K562 (cell line): ENCODE data around the gene TAMALIN. TPM values are rescaled to one million over a fixed set of nuclear protein-coding genes. Genes with fewer than 3 reads are reported as not detected.

Source experiments
- ATAC-seq: fragments of 200-7000 bp; cut with Tn5 transposase; 3 replicates; pipeline ENCODE4 v1.9.1; 2020; ENCODE audit warnings: moderate library complexity
- BruUV-seq: library from RNA; stranded (reverse); fragments of 400-500 nt; replicated peaks from 2 replicates; lab custom pipeline; 2021; lab: Mats Ljungman, UMichigan
- CTCF ChIA-PET: fragments of 300-600 bp; formaldehyde crosslinking; extraction: SDS; loops from one replicate; lab custom pipeline; 2021; ENCODE audit warnings: low intra/inter-chr PET ratio; lab: Yijun Ruan, JAX
- POLR2A ChIA-PET: fragments of 300-600, 350-650 bp; sonication (Branson Sonifier 250); formaldehyde crosslinking; extraction: SDS; loops from one replicate; lab custom pipeline; 2021; ENCODE audit warnings: antibody characterized with exemption, inconsistent platforms; lab: Yijun Ruan, JAX
- DNase-seq, 4 experiments: peaks; one replicate each; pipeline versions ENCODE4 v3.0.0 to v3.0.0-alpha.2; 2011 to 2018; ENCODE audit warnings: low spot score in 3 of 4, mixed read lengths in 3 of 4; ENCODE audit errors: extremely low read depth in 1 of 4
- FAIRE-seq: peaks from 2 replicates; lab custom pipeline; 2011; peaks lifted over from hg19 to GRCh38; lab: Jason Lieb, UNC
- H2AFZ ChIP-seq: 2 replicates; pipeline ENCODE4 v1.6.0; 2011; ENCODE audit warnings: low read depth, low read length, control low read depth, inconsistent platforms
- H3K27ac ChIP-seq: fragments of 200-600 bp; 3 replicates; pipeline ENCODE4 v1.8.0; 2011; ENCODE audit warnings: low read depth, mild to moderate bottlenecking, control low read depth, inconsistent platforms, low read length, moderate library complexity, mixed read lengths; ENCODE audit errors: extremely low read depth
- H3K27me3 ChIP-seq, 2 experiments: fragments of 300-600 bp in 1 of 2; 2 replicates in 1 of 2; 3 replicates in 1 of 2; pipeline versions ENCODE4 v1.6.0 to v1.8.0; 2011; ENCODE audit warnings: inconsistent platforms in 2 of 2, low read length in 2 of 2, mild to moderate bottlenecking in 1 of 2, mixed read lengths in 1 of 2, moderate library complexity in 1 of 2; ENCODE audit not compliant: control insufficient read depth in 2 of 2, insufficient read depth in 2 of 2
- H3K36me3 ChIP-seq: fragments of 300-600 bp; 3 replicates; pipeline ENCODE4 v1.8.0; 2011; ENCODE audit warnings: mild to moderate bottlenecking, low read length, inconsistent platforms; ENCODE audit not compliant: control insufficient read depth, insufficient read depth
- H3K4me1 ChIP-seq, 2 experiments: fragments of 200-600 bp in 1 of 2; replicated peaks in 1 of 2; 2 replicates in 1 of 2; 3 replicates in 1 of 2; pipeline versions ENCODE4 v1.5.1 to v1.8.0; 2011; ENCODE audit warnings: inconsistent platforms in 2 of 2, low read length in 2 of 2, mild to moderate bottlenecking in 1 of 2, mixed read lengths in 1 of 2, moderate library complexity in 1 of 2; ENCODE audit not compliant: control insufficient read depth in 2 of 2, insufficient read depth in 2 of 2
- H3K4me2 ChIP-seq: 2 replicates; pipeline ENCODE4 v1.6.1; 2011; ENCODE audit warnings: low read length, control low read depth, inconsistent platforms, mixed read lengths; ENCODE audit not compliant: insufficient read depth
- H3K4me3 ChIP-seq: fragments of 200-600 bp; sonication (generic), shearing (Covaris generic); 2 replicates; pipeline ENCODE4 v1.5.1; 2016; ENCODE audit warnings: control low read depth, inconsistent platforms
- H3K79me2 ChIP-seq: fragments of 200-600 bp; 3 replicates; pipeline ENCODE4 v1.8.0; 2011; ENCODE audit warnings: low read length, inconsistent platforms; ENCODE audit not compliant: control insufficient read depth, insufficient read depth
- H3K9ac ChIP-seq, 2 experiments: 2 replicates each; pipeline versions ENCODE4 v1.6.0 to v1.6.1; 2011; ENCODE audit warnings: low read depth in 2 of 2, low read length in 2 of 2, control low read depth in 1 of 2, inconsistent platforms in 1 of 2, mild to moderate bottlenecking in 1 of 2, mixed read lengths in 1 of 2; ENCODE audit not compliant: insufficient read depth in 1 of 2
- H3K9me1 ChIP-seq: one replicate; pipeline ENCODE4 v1.6.0; 2011; ENCODE audit warnings: inconsistent platforms, mild to moderate bottlenecking, low read length, moderate library complexity; ENCODE audit not compliant: control insufficient read depth, insufficient read depth
- H3K9me3 ChIP-seq: replicated peaks from 2 replicates; pipeline ENCODE4 v1.5.1; 2011; ENCODE audit warnings: low read depth, low read length, inconsistent platforms; ENCODE audit not compliant: control insufficient read depth, insufficient read depth
- H4K20me1 ChIP-seq: replicated peaks from 2 replicates; pipeline ENCODE4 v1.6.1; 2011; ENCODE audit warnings: low read length, inconsistent platforms, mixed read lengths; ENCODE audit not compliant: control insufficient read depth, insufficient read depth
- CBX8 ChIP-seq: fragments of 200-600 bp; sonication (generic); IDR thresholded peaks from 2 replicates; pipeline ENCODE4 v1.6.1; 2012; ENCODE audit warnings: borderline replicate concordance, mixed run types, low read depth, mild to moderate bottlenecking, moderate library complexity, mixed read lengths, low read length, control low read depth, inconsistent platforms; ENCODE audit not compliant: poor library complexity, severe bottlenecking; ENCODE audit errors: extremely low read depth
- FOXJ3 ChIP-seq: sonication (generic); formaldehyde crosslinking; IDR thresholded peaks from 2 replicates; pipeline ENCODE4 v1.4.0; 2020; ENCODE audit warnings: mild to moderate bottlenecking, missing genetic modification reagents
- FOXM1 ChIP-seq, 2 experiments: fragments of 450-650 bp in 1 of 2; sonication (generic) in 1 of 2; formaldehyde crosslinking in 1 of 2; IDR thresholded peaks; 2 replicates each; pipeline versions ENCODE4 v1.6.1 to v1.9.0; 2017 to 2022; ENCODE audit warnings: low read depth in 2 of 2, mild to moderate bottlenecking in 2 of 2, missing genetic modification reagents in 1 of 2, moderate library complexity in 1 of 2
- KAT2B ChIP-seq: IDR thresholded peaks from one replicate; pipeline ENCODE4 v1.6.1; 2012; ENCODE audit warnings: low read depth, mild to moderate bottlenecking, control low read depth, inconsistent platforms, low read length, moderate library complexity
- MAFG ChIP-seq: fragments of 450-650 bp; conservative IDR thresholded peaks from 2 replicates; pipeline ENCODE4 v1.6.1; 2016; ENCODE audit warnings: missing genetic modification characterization, missing compliant biosample characterization
- MCM3 ChIP-seq: fragments of 450-650 bp; IDR thresholded peaks from 2 replicates; pipeline ENCODE4 v1.6.1; 2016
- PCBP2 ChIP-seq: fragments of 200-400 bp; formaldehyde crosslinking; IDR thresholded peaks from 2 replicates; pipeline ENCODE4 v1.6.1; 2018; ENCODE audit warnings: low read length, low read depth, mild to moderate bottlenecking, moderate library complexity; ENCODE audit not compliant: poor library complexity, severe bottlenecking
- PML ChIP-seq: IDR thresholded peaks from 2 replicates; pipeline ENCODE4 v1.6.1; 2012; ENCODE audit warnings: low read length, inconsistent platforms
- RBM14 ChIP-seq: fragments of 200-400 bp; formaldehyde crosslinking; IDR thresholded peaks from 2 replicates; pipeline ENCODE4 v1.6.1; 2018; ENCODE audit warnings: low read depth, mild to moderate bottlenecking, low read length, moderate library complexity, borderline replicate concordance; ENCODE audit not compliant: insufficient read depth
- TEAD4 ChIP-seq, 2 experiments: sonication (generic) in 1 of 2; formaldehyde crosslinking in 1 of 2; IDR thresholded peaks; 2 replicates each; pipeline versions ENCODE4 v1.6.1 to v1.8.0; 2012 to 2022; ENCODE audit warnings: borderline replicate concordance in 1 of 2, inconsistent platforms in 1 of 2, low read length in 1 of 2, mild to moderate bottlenecking in 1 of 2, missing genetic modification reagents in 1 of 2
- ZFPM2 ChIP-seq: fragments of 250-450 bp; sonication (Bioruptor Pico); IDR thresholded peaks from 2 replicates; pipeline ENCODE4 v1.5.1; 2022; ENCODE audit warnings: mild to moderate bottlenecking
- ZKSCAN1 ChIP-seq: fragments of 150-350 bp; IDR thresholded peaks from 2 replicates; pipeline ENCODE4 v1.6.1; 2016; ENCODE audit warnings: low read depth, low read length
- ZNF584 ChIP-seq: fragments of 200-800 bp; sonication (Bioruptor generic); IDR thresholded peaks from 2 replicates; pipeline ENCODE4 v1.6.1; 2016; ENCODE audit warnings: low read depth, mild to moderate bottlenecking, missing genetic modification characterization, missing compliant biosample characterization
- ZNF586 ChIP-seq: fragments of 450-650 bp; formaldehyde crosslinking; conservative IDR thresholded peaks from 2 replicates; pipeline ENCODE4 v1.4.0; 2020; ENCODE audit warnings: mild to moderate bottlenecking, moderate library complexity
- WGBS: fragments of 100-300 bp; shearing (Covaris generic); methylation state at CpG from one replicate; pipeline ENCODE4 v1.1.6; 2016; ENCODE audit warnings: low coverage, mixed read lengths; ENCODE audit not compliant: insufficient coverage; ENCODE audit errors: missing lambda C conversion rate; 5-methylcytosine and 5-hydroxymethylcytosine counted together
- in situ Hi-C: fragments of 300-500 bp; cut with MboI; formaldehyde crosslinking; loops from 4 replicates; pipeline ENCODE4 v1.15.0; 2018; ENCODE audit warnings: inconsistent platforms, mixed read lengths
- intact Hi-C: fragments of 100-400 bp; cut with micrococcal nuclease; formaldehyde crosslinking; loops from 2 replicates; pipeline ENCODE4 v1.14.2; 2022
- polyA plus RNA-seq, 8 experiments: library from polyadenylated mRNA; depleted of rRNA in 4 of 8; stranded (reverse) in 5 of 8; unstranded in 3 of 8; fragments of >200 nt; fragmentation: Nextera tagmentation in 2 of 8; fragmentation: Illumina TruSeq in 1 of 8; extraction: Ambion mirVana in 2 of 8; extraction: Trizol in 1 of 8; gene quantifications; 2 replicates each; pipeline versions ENCODE4 v1.2.1 to v1.2.3, GENCODE V29; 2011 to 2014; ENCODE audit warnings: inconsistent platforms in 1 of 8, missing spikeins in 1 of 8
- total RNA-seq, 7 experiments: library from RNA; depleted of rRNA in 6 of 7; stranded (reverse); fragments of >200 nt in 6 of 7; fragmentation: Illumina TruSeq in 2 of 7; extraction: Trizol in 2 of 7; gene quantifications; 2 replicates each; pipeline versions ENCODE4 v1.2.1 to v1.2.3, GENCODE V29; 2011 to 2021; ENCODE audit warnings: low replicate concordance in 1 of 7

The TAMALIN gene
- total and polyA plus RNA-seq, 9 of the 15 experiments (the other 6 are each of a cell fraction or from before 2014, with no cell fraction given) = 0.74 to 2.2 (median 1.5) TPM; not detected in 2

DNA sequence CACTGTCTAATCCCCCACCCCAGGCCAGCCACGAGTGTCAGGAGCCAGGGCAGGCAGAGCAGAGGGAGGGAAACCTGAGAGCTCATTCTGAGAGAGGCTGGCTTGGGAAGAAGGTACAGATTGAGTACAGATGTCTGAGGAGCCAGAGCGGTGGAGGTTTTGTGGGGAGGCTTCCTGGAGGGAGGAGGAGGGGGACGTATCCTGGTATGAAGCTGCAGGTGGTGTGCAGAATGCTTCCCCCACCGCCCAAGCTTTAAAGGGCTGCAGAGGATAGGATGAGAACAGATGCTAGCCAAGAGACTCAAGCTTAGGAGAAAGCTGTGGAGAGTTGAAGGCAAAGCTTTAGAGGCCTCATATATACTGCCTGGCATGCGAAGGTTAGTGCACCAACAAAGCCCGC is 3.2 kb upstream of the TAMALIN start:
- 0 out of 3 replicates have a peak, but pooled peaks cover 3% of the 10 kb centered on the region for H3K36me3 ChIP-seq
- ChIA-PET CTCF (interaction anchor here (0.6 to 5.4 kb wide), 4 partner anchors 17 to 376 kb away, joined by 3 to 63 read pairs (median 24); no protein-coding TSS in a partner anchor), POLR2A (interaction anchor here (0.6 to 2.5 kb wide), 8 partner anchors 8 to 1777 kb away, joined by 3 to 13 read pairs (median 4); partner anchors contain the start of gene NR4A1)
- no peak overlapping the region for H2AFZ ChIP-seq
- no peak overlapping the region for H3K4me2 ChIP-seq
- 58% methylated on average over 5 of the region's 6 CpGs for WGBS
- in situ Hi-C loops (loop anchor here (25.0 kb wide), 1 partner anchor 591 kb away; the partner anchor contains the start of gene SLC4A8), intact Hi-C loops (no loop called here)
- no peak for DNase-seq
- TF ChIP-seq PCBP2 (no peak), FOXJ3 (no peak), TEAD4 (IDR thresholded peaks at IDR 0.05; ENCODE audit: low read length) (no peak), TEAD4 (CRISPR knock-in tag; IDR thresholded peaks at IDR 0.05; ENCODE audit: borderline replicate concordance) (no peak), KAT2B (no peak), CBX8 (no peak), ZNF586 (CRISPR knock-in tag) (no peak), MAFG (tag) (no peak), ZFPM2 (CRISPR knock-in tag) (no peak), RBM14 (no peak), MCM3 (no peak), ZNF584 (CRISPR knock-in tag) (no peak), PML (no peak), FOXM1 (IDR thresholded peaks at IDR 0.05; ENCODE audit: low read depth) (no peak), FOXM1 (CRISPR knock-in tag; IDR thresholded peaks at IDR 0.05; ENCODE audit: low read depth) (no peak), ZKSCAN1 (no peak)
- no peaks in the 10 kb centered on the region for H3K79me2 ChIP-seq
- no peak for FAIRE-seq
- no peaks in the 10 kb centered on the region for H3K9me3 ChIP-seq
- H3K9me1 ChIP-seq = no peaks in the 10 kb centered on the region
- no peaks in the 10 kb centered on the region for H3K27me3 ChIP-seq
- H4K20me1 ChIP-seq = no peaks in the 10 kb centered on the region
- H3K9ac ChIP-seq = no peak overlapping the region
- H3K4me1 ChIP-seq = peaks cover 0 to 22% of the 10 kb centered on the region in 2 experiments; a peak in 1 of 5 replicates
- ATAC-seq = no peak
- no TSS peak for BruUV-seq
- no peak overlapping the region for H3K4me3 ChIP-seq
- no peak overlapping the region for H3K27ac ChIP-seq
